ENCODE data around the gene MAD1L1. TPM values are rescaled to one million over a fixed set of nuclear protein-coding genes. Genes with fewer than 3 reads are reported as not detected.

MAD1L1 gene
- total RNA-seq, 1 experiment from 2014 or later = 43.8 TPM

DNA sequence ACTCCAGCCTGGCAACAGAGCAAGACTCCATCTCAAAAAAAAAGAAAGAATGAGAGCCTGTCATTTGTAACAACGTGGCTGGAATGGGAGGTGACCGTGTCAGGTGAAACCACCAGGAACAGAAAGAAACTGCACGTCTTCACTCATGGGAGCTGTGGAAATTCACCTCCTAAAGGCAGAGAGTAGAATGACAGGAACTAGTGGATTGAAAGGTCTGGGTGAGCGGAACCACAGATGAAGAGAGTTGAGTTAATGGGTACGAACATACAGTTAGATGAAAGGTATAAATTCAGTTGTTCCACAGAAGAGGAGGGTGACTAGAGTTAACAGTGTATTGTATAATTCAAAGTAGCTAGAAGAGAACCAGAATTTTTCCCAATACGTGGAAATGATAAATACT lies 78.6 kb downstream of the MAD1L1 start:
- DNase-seq (ENCODE audit: low spot score) (no peak), ATAC-seq (no peak)
- CTCF ChIA-PET = interaction anchor here (0.9 to 1.2 kb wide), 3 partner anchors 22 to 55 kb away, joined by 3 read pairs; no protein-coding TSS in a partner anchor
- Mint-ChIP-seq H3K9me3 (no peaks in the 10 kb centered on the region), H3K4me3 (no peak overlapping the region), H3K4me1 (peaks cover 15% of the 10 kb centered on the region), H3K27ac (no peak overlapping the region), H3K36me3 (no peaks in the 10 kb centered on the region), H3K27me3 (ENCODE audit: low read depth) (no peaks in the 10 kb centered on the region)
- TF ChIP-seq SMAD4 (CRISPR knock-in tag; IDR thresholded peaks at IDR 0.05) (no peak), NFATC4 (CRISPR knock-in tag; IDR thresholded peaks at IDR 0.05) (no peak), ZNF263 (CRISPR knock-in tag; IDR thresholded peaks at IDR 0.05; ENCODE audit: low read depth) (no peak), ZNF232 (CRISPR knock-in tag; IDR thresholded peaks at IDR 0.05) (no peak), ZNF396 (CRISPR knock-in tag; IDR thresholded peaks at IDR 0.05; ENCODE audit: borderline replicate concordance) (no peak), NR1H2 (CRISPR knock-in tag; IDR thresholded peaks at IDR 0.05) (no peak), MYBL2 (CRISPR knock-in tag; IDR thresholded peaks at IDR 0.05) (no peak), TEAD1 (CRISPR knock-in tag; IDR thresholded peaks at IDR 0.05) (no peak), ZBTB21 (CRISPR knock-in tag; IDR thresholded peaks at IDR 0.05; ENCODE audit: borderline replicate concordance) (no peak), SMAD3 (CRISPR knock-in tag; IDR thresholded peaks at IDR 0.05; ENCODE audit: borderline replicate concordance) (no peak)
- TF ChIP-seq, protein P1, sequence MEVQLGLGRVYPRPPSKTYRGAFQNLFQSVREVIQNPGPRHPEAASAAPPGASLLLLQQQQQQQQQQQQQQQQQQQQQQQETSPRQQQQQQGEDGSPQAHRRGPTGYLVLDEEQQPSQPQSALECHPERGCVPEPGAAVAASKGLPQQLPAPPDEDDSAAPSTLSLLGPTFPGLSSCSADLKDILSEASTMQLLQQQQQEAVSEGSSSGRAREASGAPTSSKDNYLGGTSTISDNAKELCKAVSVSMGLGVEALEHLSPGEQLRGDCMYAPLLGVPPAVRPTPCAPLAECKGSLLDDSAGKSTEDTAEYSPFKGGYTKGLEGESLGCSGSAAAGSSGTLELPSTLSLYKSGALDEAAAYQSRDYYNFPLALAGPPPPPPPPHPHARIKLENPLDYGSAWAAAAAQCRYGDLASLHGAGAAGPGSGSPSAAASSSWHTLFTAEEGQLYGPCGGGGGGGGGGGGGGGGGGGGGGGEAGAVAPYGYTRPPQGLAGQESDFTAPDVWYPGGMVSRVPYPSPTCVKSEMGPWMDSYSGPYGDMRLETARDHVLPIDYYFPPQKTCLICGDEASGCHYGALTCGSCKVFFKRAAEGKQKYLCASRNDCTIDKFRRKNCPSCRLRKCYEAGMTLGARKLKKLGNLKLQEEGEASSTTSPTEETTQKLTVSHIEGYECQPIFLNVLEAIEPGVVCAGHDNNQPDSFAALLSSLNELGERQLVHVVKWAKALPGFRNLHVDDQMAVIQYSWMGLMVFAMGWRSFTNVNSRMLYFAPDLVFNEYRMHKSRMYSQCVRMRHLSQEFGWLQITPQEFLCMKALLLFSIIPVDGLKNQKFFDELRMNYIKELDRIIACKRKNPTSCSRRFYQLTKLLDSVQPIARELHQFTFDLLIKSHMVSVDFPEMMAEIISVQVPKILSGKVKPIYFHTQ (CRISPR knock-in tag; IDR thresholded peaks at IDR 0.05) = no peak
- TF ChIP-seq, protein P2, sequence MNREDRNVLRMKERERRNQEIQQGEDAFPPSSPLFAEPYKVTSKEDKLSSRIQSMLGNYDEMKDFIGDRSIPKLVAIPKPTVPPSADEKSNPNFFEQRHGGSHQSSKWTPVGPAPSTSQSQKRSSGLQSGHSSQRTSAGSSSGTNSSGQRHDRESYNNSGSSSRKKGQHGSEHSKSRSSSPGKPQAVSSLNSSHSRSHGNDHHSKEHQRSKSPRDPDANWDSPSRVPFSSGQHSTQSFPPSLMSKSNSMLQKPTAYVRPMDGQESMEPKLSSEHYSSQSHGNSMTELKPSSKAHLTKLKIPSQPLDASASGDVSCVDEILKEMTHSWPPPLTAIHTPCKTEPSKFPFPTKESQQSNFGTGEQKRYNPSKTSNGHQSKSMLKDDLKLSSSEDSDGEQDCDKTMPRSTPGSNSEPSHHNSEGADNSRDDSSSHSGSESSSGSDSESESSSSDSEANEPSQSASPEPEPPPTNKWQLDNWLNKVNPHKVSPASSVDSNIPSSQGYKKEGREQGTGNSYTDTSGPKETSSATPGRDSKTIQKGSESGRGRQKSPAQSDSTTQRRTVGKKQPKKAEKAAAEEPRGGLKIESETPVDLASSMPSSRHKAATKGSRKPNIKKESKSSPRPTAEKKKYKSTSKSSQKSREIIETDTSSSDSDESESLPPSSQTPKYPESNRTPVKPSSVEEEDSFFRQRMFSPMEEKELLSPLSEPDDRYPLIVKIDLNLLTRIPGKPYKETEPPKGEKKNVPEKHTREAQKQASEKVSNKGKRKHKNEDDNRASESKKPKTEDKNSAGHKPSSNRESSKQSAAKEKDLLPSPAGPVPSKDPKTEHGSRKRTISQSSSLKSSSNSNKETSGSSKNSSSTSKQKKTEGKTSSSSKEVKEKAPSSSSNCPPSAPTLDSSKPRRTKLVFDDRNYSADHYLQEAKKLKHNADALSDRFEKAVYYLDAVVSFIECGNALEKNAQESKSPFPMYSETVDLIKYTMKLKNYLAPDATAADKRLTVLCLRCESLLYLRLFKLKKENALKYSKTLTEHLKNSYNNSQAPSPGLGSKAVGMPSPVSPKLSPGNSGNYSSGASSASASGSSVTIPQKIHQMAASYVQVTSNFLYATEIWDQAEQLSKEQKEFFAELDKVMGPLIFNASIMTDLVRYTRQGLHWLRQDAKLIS (CRISPR knock-in tag; IDR thresholded peaks at IDR 0.05; ENCODE audit: borderline replicate concordance) = no peak
- TF ChIP-seq, protein P3, sequence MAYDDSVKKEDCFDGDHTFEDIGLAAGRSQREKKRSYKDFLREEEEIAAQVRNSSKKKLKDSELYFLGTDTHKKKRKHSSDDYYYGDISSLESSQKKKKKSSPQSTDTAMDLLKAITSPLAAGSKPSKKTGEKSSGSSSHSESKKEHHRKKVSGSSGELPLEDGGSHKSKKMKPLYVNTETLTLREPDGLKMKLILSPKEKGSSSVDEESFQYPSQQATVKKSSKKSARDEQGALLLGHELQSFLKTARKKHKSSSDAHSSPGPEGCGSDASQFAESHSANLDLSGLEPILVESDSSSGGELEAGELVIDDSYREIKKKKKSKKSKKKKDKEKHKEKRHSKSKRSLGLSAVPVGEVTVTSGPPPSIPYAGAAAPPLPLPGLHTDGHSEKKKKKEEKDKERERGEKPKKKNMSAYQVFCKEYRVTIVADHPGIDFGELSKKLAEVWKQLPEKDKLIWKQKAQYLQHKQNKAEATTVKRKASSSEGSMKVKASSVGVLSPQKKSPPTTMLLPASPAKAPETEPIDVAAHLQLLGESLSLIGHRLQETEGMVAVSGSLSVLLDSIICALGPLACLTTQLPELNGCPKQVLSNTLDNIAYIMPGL (CRISPR knock-in tag; IDR thresholded peaks at IDR 0.05) = no peak
- TF ChIP-seq, protein P4, sequence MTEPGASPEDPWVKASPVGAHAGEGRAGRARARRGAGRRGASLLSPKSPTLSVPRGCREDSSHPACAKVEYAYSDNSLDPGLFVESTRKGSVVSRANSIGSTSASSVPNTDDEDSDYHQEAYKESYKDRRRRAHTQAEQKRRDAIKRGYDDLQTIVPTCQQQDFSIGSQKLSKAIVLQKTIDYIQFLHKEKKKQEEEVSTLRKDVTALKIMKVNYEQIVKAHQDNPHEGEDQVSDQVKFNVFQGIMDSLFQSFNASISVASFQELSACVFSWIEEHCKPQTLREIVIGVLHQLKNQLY (CRISPR knock-in tag; IDR thresholded peaks at IDR 0.05) = no peak
- TF ChIP-seq, protein P5, sequence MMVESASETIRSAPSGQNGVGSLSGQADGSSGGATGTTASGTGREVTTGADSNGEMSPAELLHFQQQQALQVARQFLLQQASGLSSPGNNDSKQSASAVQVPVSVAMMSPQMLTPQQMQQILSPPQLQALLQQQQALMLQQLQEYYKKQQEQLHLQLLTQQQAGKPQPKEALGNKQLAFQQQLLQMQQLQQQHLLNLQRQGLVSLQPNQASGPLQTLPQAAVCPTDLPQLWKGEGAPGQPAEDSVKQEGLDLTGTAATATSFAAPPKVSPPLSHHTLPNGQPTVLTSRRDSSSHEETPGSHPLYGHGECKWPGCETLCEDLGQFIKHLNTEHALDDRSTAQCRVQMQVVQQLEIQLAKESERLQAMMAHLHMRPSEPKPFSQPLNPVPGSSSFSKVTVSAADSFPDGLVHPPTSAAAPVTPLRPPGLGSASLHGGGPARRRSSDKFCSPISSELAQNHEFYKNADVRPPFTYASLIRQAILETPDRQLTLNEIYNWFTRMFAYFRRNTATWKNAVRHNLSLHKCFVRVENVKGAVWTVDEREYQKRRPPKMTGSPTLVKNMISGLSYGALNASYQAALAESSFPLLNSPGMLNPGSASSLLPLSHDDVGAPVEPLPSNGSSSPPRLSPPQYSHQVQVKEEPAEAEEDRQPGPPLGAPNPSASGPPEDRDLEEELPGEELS (CRISPR knock-in tag; IDR thresholded peaks at IDR 0.05) = no peak
- TF ChIP-seq, protein P6, sequence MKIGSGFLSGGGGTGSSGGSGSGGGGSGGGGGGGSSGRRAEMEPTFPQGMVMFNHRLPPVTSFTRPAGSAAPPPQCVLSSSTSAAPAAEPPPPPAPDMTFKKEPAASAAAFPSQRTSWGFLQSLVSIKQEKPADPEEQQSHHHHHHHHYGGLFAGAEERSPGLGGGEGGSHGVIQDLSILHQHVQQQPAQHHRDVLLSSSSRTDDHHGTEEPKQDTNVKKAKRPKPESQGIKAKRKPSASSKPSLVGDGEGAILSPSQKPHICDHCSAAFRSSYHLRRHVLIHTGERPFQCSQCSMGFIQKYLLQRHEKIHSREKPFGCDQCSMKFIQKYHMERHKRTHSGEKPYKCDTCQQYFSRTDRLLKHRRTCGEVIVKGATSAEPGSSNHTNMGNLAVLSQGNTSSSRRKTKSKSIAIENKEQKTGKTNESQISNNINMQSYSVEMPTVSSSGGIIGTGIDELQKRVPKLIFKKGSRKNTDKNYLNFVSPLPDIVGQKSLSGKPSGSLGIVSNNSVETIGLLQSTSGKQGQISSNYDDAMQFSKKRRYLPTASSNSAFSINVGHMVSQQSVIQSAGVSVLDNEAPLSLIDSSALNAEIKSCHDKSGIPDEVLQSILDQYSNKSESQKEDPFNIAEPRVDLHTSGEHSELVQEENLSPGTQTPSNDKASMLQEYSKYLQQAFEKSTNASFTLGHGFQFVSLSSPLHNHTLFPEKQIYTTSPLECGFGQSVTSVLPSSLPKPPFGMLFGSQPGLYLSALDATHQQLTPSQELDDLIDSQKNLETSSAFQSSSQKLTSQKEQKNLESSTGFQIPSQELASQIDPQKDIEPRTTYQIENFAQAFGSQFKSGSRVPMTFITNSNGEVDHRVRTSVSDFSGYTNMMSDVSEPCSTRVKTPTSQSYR (CRISPR knock-in tag; IDR thresholded peaks at IDR 0.05) = no peak
- TF ChIP-seq, protein P7, sequence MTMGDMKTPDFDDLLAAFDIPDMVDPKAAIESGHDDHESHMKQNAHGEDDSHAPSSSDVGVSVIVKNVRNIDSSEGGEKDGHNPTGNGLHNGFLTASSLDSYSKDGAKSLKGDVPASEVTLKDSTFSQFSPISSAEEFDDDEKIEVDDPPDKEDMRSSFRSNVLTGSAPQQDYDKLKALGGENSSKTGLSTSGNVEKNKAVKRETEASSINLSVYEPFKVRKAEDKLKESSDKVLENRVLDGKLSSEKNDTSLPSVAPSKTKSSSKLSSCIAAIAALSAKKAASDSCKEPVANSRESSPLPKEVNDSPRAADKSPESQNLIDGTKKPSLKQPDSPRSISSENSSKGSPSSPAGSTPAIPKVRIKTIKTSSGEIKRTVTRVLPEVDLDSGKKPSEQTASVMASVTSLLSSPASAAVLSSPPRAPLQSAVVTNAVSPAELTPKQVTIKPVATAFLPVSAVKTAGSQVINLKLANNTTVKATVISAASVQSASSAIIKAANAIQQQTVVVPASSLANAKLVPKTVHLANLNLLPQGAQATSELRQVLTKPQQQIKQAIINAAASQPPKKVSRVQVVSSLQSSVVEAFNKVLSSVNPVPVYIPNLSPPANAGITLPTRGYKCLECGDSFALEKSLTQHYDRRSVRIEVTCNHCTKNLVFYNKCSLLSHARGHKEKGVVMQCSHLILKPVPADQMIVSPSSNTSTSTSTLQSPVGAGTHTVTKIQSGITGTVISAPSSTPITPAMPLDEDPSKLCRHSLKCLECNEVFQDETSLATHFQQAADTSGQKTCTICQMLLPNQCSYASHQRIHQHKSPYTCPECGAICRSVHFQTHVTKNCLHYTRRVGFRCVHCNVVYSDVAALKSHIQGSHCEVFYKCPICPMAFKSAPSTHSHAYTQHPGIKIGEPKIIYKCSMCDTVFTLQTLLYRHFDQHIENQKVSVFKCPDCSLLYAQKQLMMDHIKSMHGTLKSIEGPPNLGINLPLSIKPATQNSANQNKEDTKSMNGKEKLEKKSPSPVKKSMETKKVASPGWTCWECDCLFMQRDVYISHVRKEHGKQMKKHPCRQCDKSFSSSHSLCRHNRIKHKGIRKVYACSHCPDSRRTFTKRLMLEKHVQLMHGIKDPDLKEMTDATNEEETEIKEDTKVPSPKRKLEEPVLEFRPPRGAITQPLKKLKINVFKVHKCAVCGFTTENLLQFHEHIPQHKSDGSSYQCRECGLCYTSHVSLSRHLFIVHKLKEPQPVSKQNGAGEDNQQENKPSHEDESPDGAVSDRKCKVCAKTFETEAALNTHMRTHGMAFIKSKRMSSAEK (CRISPR knock-in tag; IDR thresholded peaks at IDR 0.05; ENCODE audit: borderline replicate concordance) = no peak
- POLR2A ChIA-PET = no interaction called here
